GM10266 (cell line): Measurements from ENCODE around the gene SEC63.

Experiments
- DNase-seq: peaks from one replicate; pipeline ENCODE4 v3.0.0; 2012; ENCODE audit errors: extremely low spot score
- TF ChIP-seq, protein P1 (sequence below): IDR thresholded peaks from 2 replicates; pipeline ENCODE4 v1.5.1; 2012; ENCODE audit warnings: mild to moderate bottlenecking, low read depth; ENCODE audit not compliant: control insufficient read depth, insufficient read depth; ENCODE audit errors: missing control alignments

The SEC63 gene

GRCh38 chr6:107871016-107871415, 87.0 kb downstream of the SEC63 start:
- TF ChIP-seq, protein P1, sequence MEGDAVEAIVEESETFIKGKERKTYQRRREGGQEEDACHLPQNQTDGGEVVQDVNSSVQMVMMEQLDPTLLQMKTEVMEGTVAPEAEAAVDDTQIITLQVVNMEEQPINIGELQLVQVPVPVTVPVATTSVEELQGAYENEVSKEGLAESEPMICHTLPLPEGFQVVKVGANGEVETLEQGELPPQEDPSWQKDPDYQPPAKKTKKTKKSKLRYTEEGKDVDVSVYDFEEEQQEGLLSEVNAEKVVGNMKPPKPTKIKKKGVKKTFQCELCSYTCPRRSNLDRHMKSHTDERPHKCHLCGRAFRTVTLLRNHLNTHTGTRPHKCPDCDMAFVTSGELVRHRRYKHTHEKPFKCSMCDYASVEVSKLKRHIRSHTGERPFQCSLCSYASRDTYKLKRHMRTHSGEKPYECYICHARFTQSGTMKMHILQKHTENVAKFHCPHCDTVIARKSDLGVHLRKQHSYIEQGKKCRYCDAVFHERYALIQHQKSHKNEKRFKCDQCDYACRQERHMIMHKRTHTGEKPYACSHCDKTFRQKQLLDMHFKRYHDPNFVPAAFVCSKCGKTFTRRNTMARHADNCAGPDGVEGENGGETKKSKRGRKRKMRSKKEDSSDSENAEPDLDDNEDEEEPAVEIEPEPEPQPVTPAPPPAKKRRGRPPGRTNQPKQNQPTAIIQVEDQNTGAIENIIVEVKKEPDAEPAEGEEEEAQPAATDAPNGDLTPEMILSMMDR = no peak
- DNase-seq = no peak

DNA sequence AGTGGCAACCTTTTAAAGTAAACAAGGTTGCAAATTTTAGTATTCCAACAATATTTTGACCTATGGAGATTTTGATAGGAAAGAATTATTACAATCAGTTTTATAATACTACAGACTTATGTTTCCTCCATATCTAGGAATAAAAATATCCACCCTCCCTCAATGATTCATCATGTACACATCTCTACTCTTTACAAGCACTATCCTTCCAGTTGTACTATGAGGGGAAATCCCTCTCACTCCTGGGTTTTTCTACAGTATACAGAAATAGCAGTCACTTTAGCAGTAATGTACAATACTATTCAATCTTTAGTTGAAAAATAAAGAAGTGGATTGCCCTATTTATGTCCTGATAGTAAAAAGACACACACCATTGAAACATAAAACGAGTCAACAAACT, 87.6 kb downstream of the SEC63 start:
- no peak for DNase-seq
- TF ChIP-seq, protein P1 = no peak

DNA sequence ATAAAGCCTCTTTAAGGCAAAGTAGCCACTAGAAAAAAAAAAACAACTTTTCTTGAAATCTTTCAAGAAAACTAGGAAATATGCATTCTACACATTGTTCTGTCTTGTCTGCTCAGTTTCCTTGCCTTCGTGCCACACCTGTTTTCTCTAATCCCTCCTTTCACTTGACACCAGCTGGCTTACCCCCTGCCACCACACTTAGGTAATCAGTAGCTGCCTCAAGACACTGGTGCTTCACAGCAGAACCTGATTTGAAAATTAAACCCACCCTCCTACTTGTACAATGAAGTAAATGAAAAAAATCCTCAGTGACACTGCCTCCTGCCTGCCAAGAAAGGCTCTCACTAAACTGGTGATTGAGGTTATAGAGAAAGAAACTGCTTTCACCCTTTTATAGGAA, 88.1 kb downstream of the SEC63 start:
- TF ChIP-seq, protein P1 = no peak
- no peak for DNase-seq

DNA sequence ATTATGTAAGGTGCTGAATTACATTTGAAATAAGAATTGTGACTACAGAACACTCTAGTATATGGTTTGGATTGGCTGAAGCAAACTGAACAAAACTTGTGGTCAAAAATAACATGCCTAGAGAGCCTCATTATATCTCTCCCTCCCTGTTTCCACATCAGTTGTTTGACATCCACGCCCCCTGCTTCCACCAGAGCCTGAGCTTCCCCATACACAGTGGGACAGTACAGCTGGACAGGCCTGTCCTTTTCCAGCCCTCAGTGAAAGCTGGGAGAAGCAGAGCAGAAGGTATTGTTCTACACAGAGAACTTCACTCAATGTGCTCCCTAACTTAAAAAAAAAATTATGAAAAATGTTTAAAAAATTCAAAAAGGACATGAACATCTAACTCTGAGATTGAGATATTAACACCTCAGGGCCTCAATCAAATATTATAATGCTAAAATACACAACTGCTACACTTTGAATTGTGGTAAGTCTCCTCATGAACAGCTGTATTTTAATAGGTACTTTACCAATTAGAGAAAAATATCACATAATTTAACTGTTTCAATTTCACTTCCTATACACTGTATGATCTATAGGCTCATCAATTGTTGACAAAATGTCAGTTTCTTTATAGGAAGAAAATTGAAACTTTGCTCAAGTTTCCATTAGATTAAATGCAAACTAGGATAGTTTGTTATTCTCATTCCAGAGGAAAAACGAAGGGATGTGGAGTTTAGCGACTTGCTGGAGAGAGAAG, 89.0 kb downstream of the SEC63 start:
- TF ChIP-seq, protein P1 = no peak
- no peak for DNase-seq

- no peak for DNase-seq
- TF ChIP-seq, protein P1 = peak; percentile 11
Measured at GRCh38 chr6:107867302-107867615, 90.7 kb downstream of the SEC63 start.

- TF ChIP-seq, protein P1 = peak; percentile 44
- peak; percentile 52 for DNase-seq
Measured at GRCh38 chr6:107866606-107867301, 91.3 kb downstream of the SEC63 start.
